Naive B cell (primary cell): Measurements from ENCODE around the gene BRCC3. TPM values are rescaled to one million over a fixed set of nuclear protein-coding genes. Genes with fewer than 3 reads are reported as not detected.
A peak's percentile ranks its signal among the peaks of the same experiment; 100 is the strongest.
"Not testable (repeated sequence)": the region's sequence is repeated elsewhere in the genome, so short reads cannot be mapped to it uniquely, and the experiment has no call there.

Experiments
- ATAC-seq, 2 donors: fragments of 150-1000 bp; cut with Tn5 transposase; 2 replicates each; pipeline ENCODE4 v1.10.0; 2021; ENCODE audit warnings: low read depth in 2 of 2, mild to moderate bottlenecking in 2 of 2, moderate library complexity in 2 of 2
- DNase-seq: peaks from one replicate; pipeline ENCODE4 v3.0.0; 2022
- H3K27ac Mint-ChIP-seq, 6 donors: one replicate each; pipeline ENCODE4 v1.8.0; 2020 to 2022; ENCODE audit warnings: mild to moderate bottlenecking in 6 of 6, mixed read lengths in 6 of 6, moderate library complexity in 5 of 6, inconsistent platforms in 2 of 6
- H3K27me3 Mint-ChIP-seq, 3 donors: one replicate each; pipeline ENCODE4 v1.8.0; 2021 to 2022; ENCODE audit warnings: mixed read lengths in 3 of 3, mild to moderate bottlenecking in 1 of 3
- H3K36me3 Mint-ChIP-seq, 2 donors: one replicate each; pipeline ENCODE4 v1.8.0; 2020 to 2022; ENCODE audit warnings: mixed read lengths in 2 of 2, inconsistent platforms in 1 of 2, mild to moderate bottlenecking in 1 of 2
- H3K4me1 Mint-ChIP-seq, 3 donors: one replicate each; pipeline ENCODE4 v1.8.0; 2020 to 2022; ENCODE audit warnings: mixed read lengths in 3 of 3, inconsistent platforms in 1 of 3, mild to moderate bottlenecking in 1 of 3, moderate library complexity in 1 of 3
- H3K4me3 Mint-ChIP-seq, 8 donors: one replicate each; pipeline ENCODE4 v1.8.0; 2020 to 2022; ENCODE audit warnings: mild to moderate bottlenecking in 8 of 8, mixed read lengths in 8 of 8, moderate library complexity in 8 of 8, inconsistent platforms in 2 of 8
- H3K9me3 Mint-ChIP-seq, 7 donors: one replicate each; pipeline ENCODE4 v1.8.0; 2020 to 2022; ENCODE audit warnings: mixed read lengths in 7 of 7, mild to moderate bottlenecking in 5 of 7, inconsistent platforms in 2 of 7, moderate library complexity in 1 of 7
- polyA plus RNA-seq, 6 donors: library from polyadenylated mRNA; unstranded; fragments of 300-500 nt; fragmentation: Illumina TruSeq; gene quantifications; one replicate each; pipeline ENCODE4 v1.2.3, GENCODE V29; 2021; ENCODE audit warnings: low read depth in 6 of 6

The BRCC3 gene
- polyA plus RNA-seq, 6 donors from 2014 or later = 16.3 to 26.8 (median 24.7) TPM

- Mint-ChIP-seq H3K36me3 (no peaks in the 10 kb centered on the region), H3K4me3 (no peak overlapping the region), H3K9me3 (peaks cover 3 to 17% (median 10%) of the 10 kb centered on the region in 7 donors), H3K4me1 (no peaks in the 10 kb centered on the region), H3K27me3 (peaks cover 0 to 5% (median 0%) of the 10 kb centered on the region in 3 donors), H3K27ac (no peak overlapping the region)
- DNase-seq (no peak), ATAC-seq (no peak)
Measured at GRCh38 chrX:155132110-155132509, 60.8 kb downstream of the BRCC3 start.

GRCh38 chrX:155134255-155134654, 62.9 kb downstream of the BRCC3 start:
- Mint-ChIP-seq H3K36me3 (no peaks in the 10 kb centered on the region), H3K27ac (no peak overlapping the region), H3K27me3 (peaks cover 0 to 5% (median 0%) of the 10 kb centered on the region in 3 donors), H3K4me1 (peaks cover 0 to 3% (median 0%) of the 10 kb centered on the region in 3 donors), H3K9me3 (peaks cover 3 to 10% (median 7%) of the 10 kb centered on the region in 7 donors), H3K4me3 (no peak overlapping the region)
- ATAC-seq (no peak), DNase-seq (no peak)

GRCh38 chrX:155143959-155144548, 72.7 kb downstream of the BRCC3 start:
- no peak overlapping the region for H3K27ac Mint-ChIP-seq
- ATAC-seq (no peak), DNase-seq (no peak)
- no peak overlapping the region for H3K4me3 Mint-ChIP-seq
- no peaks in the 10 kb centered on the region for H3K9me3 Mint-ChIP-seq
- H3K27me3 Mint-ChIP-seq = no peaks in the 10 kb centered on the region
- H3K36me3 Mint-ChIP-seq = no peaks in the 10 kb centered on the region
- H3K4me1 Mint-ChIP-seq = no peaks in the 10 kb centered on the region

GRCh38 chrX:155144926-155145325, 73.6 kb downstream of the BRCC3 start:
- H3K27ac Mint-ChIP-seq = no peak overlapping the region
- H3K36me3 Mint-ChIP-seq = no peaks in the 10 kb centered on the region
- ATAC-seq (no peak), DNase-seq (no peak)
- H3K27me3 Mint-ChIP-seq = no peaks in the 10 kb centered on the region
- no peaks in the 10 kb centered on the region for H3K9me3 Mint-ChIP-seq
- no peak overlapping the region for H3K4me3 Mint-ChIP-seq
- no peaks in the 10 kb centered on the region for H3K4me1 Mint-ChIP-seq

- not testable (repeated sequence) for H3K27me3 Mint-ChIP-seq, ATAC-seq, H3K4me1 Mint-ChIP-seq, H3K4me3 Mint-ChIP-seq, H3K36me3 Mint-ChIP-seq, H3K27ac Mint-ChIP-seq, DNase-seq
- H3K9me3 Mint-ChIP-seq = peaks cover 0 to 17% (median 3%) of the 10 kb centered on the region in 7 donors
Measured at GRCh38 chrX:155147612-155148011, 76.3 kb downstream of the BRCC3 start.

GRCh38 chrX:155148166-155148565, 76.9 kb downstream of the BRCC3 start:
- not testable (repeated sequence) for H3K27me3 Mint-ChIP-seq, H3K27ac Mint-ChIP-seq, H3K4me3 Mint-ChIP-seq, H3K4me1 Mint-ChIP-seq, H3K36me3 Mint-ChIP-seq, DNase-seq, ATAC-seq
- H3K9me3 Mint-ChIP-seq = peaks cover 4 to 21% (median 6%) of the 10 kb centered on the region in 7 donors

- Mint-ChIP-seq H3K27me3 (peaks cover 0 to 5% (median 0%) of the 10 kb centered on the region in 3 donors), H3K4me1 (no peaks in the 10 kb centered on the region), H3K4me3 (no peak overlapping the region), H3K36me3 (no peaks in the 10 kb centered on the region), H3K9me3 (peaks cover 4 to 24% (median 6%) of the 10 kb centered on the region in 7 donors), H3K27ac (peak overlapping the region in 2 of 6 donors; percentile 41 to 60)
- ATAC-seq (no peak), DNase-seq (no peak)
Measured at GRCh38 chrX:155148724-155149537, 77.6 kb downstream of the BRCC3 start.

GRCh38 chrX:155169881-155170280, 98.6 kb downstream of the BRCC3 start:
- ATAC-seq (no peak), DNase-seq (no peak)
- Mint-ChIP-seq H3K4me3 (no peak overlapping the region), H3K4me1 (no peaks in the 10 kb centered on the region), H3K27ac (no peak overlapping the region), H3K36me3 (no peaks in the 10 kb centered on the region), H3K27me3 (peaks cover 0 to 18% (median 0%) of the 10 kb centered on the region in 3 donors), H3K9me3 (no peaks in the 10 kb centered on the region)

Other genes starting within 250 kb of the BRCC3 start
- gene SMIM9, start 236.8 kb upstream of the BRCC3 start, polyA plus RNA-seq = not detected
- gene F8A1, start 185.2 kb upstream of the BRCC3 start, polyA plus RNA-seq = 10 to 100 TPM; 12.7 to 61.5 (median 41.4) TPM
- 1 to 10 TPM in 4 of 6 donors, under 1 TPM in 1, not detected in 1; 0.24 to 2.3 (median 1.4) TPM for gene F8, start 48.8 kb upstream of the BRCC3 start, polyA plus RNA-seq
- 100 to 1,000 TPM; 153 to 203 (median 175) TPM for gene FUNDC2, start 44.7 kb upstream of the BRCC3 start, polyA plus RNA-seq
- gene CMC4, start 372 bp upstream of the BRCC3 start, polyA plus RNA-seq = 10 to 100 TPM; 18.2 to 23.6 (median 21.5) TPM
- gene MTCP1, start 372 bp upstream of the BRCC3 start, polyA plus RNA-seq = 10 to 100 TPM; 23.2 to 37.5 (median 30.0) TPM
- 10 to 100 TPM; 67.8 to 84.4 (median 73.8) TPM for gene VBP1, start 145.0 kb downstream of the BRCC3 start, polyA plus RNA-seq
- 1 to 10 TPM; 1.9 to 6.4 (median 5.3) TPM for gene RAB39B, start 193.0 kb downstream of the BRCC3 start, polyA plus RNA-seq